D721Med (cell line): ENCODE measurements around the gene ATN1.
"Not testable (repeated sequence)": the region's sequence is repeated elsewhere in the genome, so short reads cannot be mapped to it uniquely, and the experiment has no call there.

Experiments used
- DNase-seq: peaks from one replicate; pipeline ENCODE4 v3.0.0; 2011; ENCODE audit warnings: low spot score; ENCODE audit not compliant: insufficient read length
- FAIRE-seq: peaks from 2 replicates; lab custom pipeline; 2011; peaks lifted over from hg19 to GRCh38; lab: Jason Lieb, UNC
- CTCF ChIP-seq: IDR thresholded peaks from 2 replicates; pipeline ENCODE4 v1.5.1; 2012; ENCODE audit warnings: mild to moderate bottlenecking, control low read depth; ENCODE audit not compliant: insufficient read depth; ENCODE audit errors: missing control alignments

Gene ATN1

GRCh38 chr12:6888360-6888759 is 39.4 kb upstream of the ATN1 start:
- FAIRE-seq: no peak
- no peak for DNase-seq
- TF ChIP-seq CTCF: no peak

- not testable (repeated sequence) for DNase-seq, FAIRE-seq
Measured at GRCh38 chr12:6888794-6889193, 39.0 kb upstream of the ATN1 start.

- not testable (repeated sequence) for FAIRE-seq, DNase-seq
Measured at GRCh38 chr12:6889775-6890573, 37.8 kb upstream of the ATN1 start.

GRCh38 chr12:6890789-6891645 is 36.7 kb upstream of the ATN1 start:
- peak; percentile 65 for TF ChIP-seq CTCF
- FAIRE-seq: no peak
- DNase-seq: peak; percentile 83

GRCh38 chr12:6891646-6892001 is 36.1 kb upstream of the ATN1 start:
- FAIRE-seq (no peak), DNase-seq (no peak)
- no peak for TF ChIP-seq CTCF

- FAIRE-seq, DNase-seq: not testable (repeated sequence)
Measured at GRCh38 chr12:6892683-6893082, 35.1 kb upstream of the ATN1 start.

GRCh38 chr12:6894321-6894720 is 33.4 kb upstream of the ATN1 start:
- FAIRE-seq (no peak), DNase-seq (no peak)
- no peak for TF ChIP-seq CTCF

GRCh38 chr12:6896846-6897435 is 30.8 kb upstream of the ATN1 start:
- DNase-seq (no peak), FAIRE-seq (no peak)
- no peak for TF ChIP-seq CTCF
